HEK293 (cell line): ENCODE results near the gene RILP.
A peak's percentile ranks its signal among the peaks of the same experiment; 100 is the strongest.

Experiments
- CTCF ChIA-PET: fragments of 350-600 bp; formaldehyde crosslinking; extraction: SDS; loops from one replicate; lab custom pipeline; 2021; ENCODE audit warnings: antibody characterized with exemption; lab: Yijun Ruan, JAX
- POLR2A ChIA-PET: fragments of 300-600 bp; formaldehyde crosslinking; extraction: SDS; loops from one replicate; lab custom pipeline; 2020; ENCODE audit warnings: antibody characterized with exemption, inconsistent platforms; lab: Yijun Ruan, JAX
- H3K27ac ChIP-seq: fragments of 200-500 bp; sonication (Bioruptor generic); 2 replicates; pipeline ENCODE4 v1.5.1; 2014; ENCODE audit warnings: low read depth, low read length, control low read depth, inconsistent platforms; ENCODE audit errors: extremely low read depth
- H3K36me3 ChIP-seq, 2 experiments: fragments of 200-500 bp in 1 of 2; sonication (Bioruptor generic) in 1 of 2; 1 replicate in 1 of 2; 2 replicates in 1 of 2; pipeline ENCODE4 v1.5.1; 2014 to 2017; ENCODE audit warnings: inconsistent platforms in 2 of 2, low read length in 2 of 2; ENCODE audit not compliant: control insufficient read depth in 2 of 2, insufficient read depth in 1 of 2
- H3K4me1 ChIP-seq: fragments of 200-500 bp; sonication (Bioruptor generic); 2 replicates; pipeline ENCODE4 v1.5.1; 2014; ENCODE audit warnings: mild to moderate bottlenecking, low read length, inconsistent platforms; ENCODE audit not compliant: control insufficient read depth, insufficient read depth
- H3K4me3 ChIP-seq: 2 replicates; pipeline ENCODE4 v1.5.1; 2011; ENCODE audit warnings: low read depth, mild to moderate bottlenecking, control low read depth, low read length, moderate library complexity
- H3K9me3 ChIP-seq: fragments of 200-500 bp; sonication (Bioruptor generic); 2 replicates; pipeline ENCODE4 v1.5.1; 2014; ENCODE audit warnings: low read depth, low read length, inconsistent platforms; ENCODE audit not compliant: control insufficient read depth, insufficient read depth
- PATZ1 ChIP-seq: fragments of 450-650 bp; formaldehyde crosslinking; IDR thresholded peaks from 2 replicates; pipeline ENCODE4 v1.5.1; 2016; ENCODE audit warnings: missing biosample characterization, missing genetic modification characterization
- ZFP3 ChIP-seq: fragments of 450-650 bp; formaldehyde crosslinking; IDR thresholded peaks from 2 replicates; pipeline ENCODE4 v1.5.1; 2016; ENCODE audit warnings: low read depth, missing biosample characterization, missing genetic modification characterization
- ZNF121 ChIP-seq: fragments of 450-650 bp; formaldehyde crosslinking; IDR thresholded peaks from 2 replicates; pipeline ENCODE4 v1.5.1; 2016; ENCODE audit warnings: missing biosample characterization, missing genetic modification characterization
- ZNF146 ChIP-seq: fragments of 450-650 bp; formaldehyde crosslinking; IDR thresholded peaks from 2 replicates; pipeline ENCODE4 v1.5.1; 2016; ENCODE audit warnings: missing biosample characterization, missing genetic modification characterization
- ZNF362 ChIP-seq: fragments of 450-650 bp; formaldehyde crosslinking; IDR thresholded peaks from 2 replicates; pipeline ENCODE4 v1.5.1; 2016; ENCODE audit warnings: missing biosample characterization, missing genetic modification characterization
- ZNF394 ChIP-seq: fragments of 450-650 bp; formaldehyde crosslinking; IDR thresholded peaks from 2 replicates; pipeline ENCODE4 v1.5.1; 2016; ENCODE audit warnings: missing biosample characterization, missing genetic modification characterization, mild to moderate bottlenecking, moderate library complexity, borderline replicate concordance
- ZNF48 ChIP-seq: fragments of 450-650 bp; formaldehyde crosslinking; IDR thresholded peaks from 2 replicates; pipeline ENCODE4 v1.5.1; 2016; ENCODE audit warnings: missing biosample characterization, missing genetic modification characterization
- ZNF558 ChIP-seq: fragments of 450-650 bp; formaldehyde crosslinking; IDR thresholded peaks from 2 replicates; pipeline ENCODE4 v1.5.1; 2016; ENCODE audit warnings: missing biosample characterization, missing genetic modification characterization
- ZNF585B ChIP-seq: fragments of 450-650 bp; formaldehyde crosslinking; IDR thresholded peaks from 2 replicates; pipeline ENCODE4 v1.5.1; 2016; ENCODE audit warnings: missing biosample characterization, missing genetic modification characterization
- ZNF610 ChIP-seq: fragments of 450-650 bp; formaldehyde crosslinking; IDR thresholded peaks from 2 replicates; pipeline ENCODE4 v1.5.1; 2016; ENCODE audit warnings: missing biosample characterization, missing genetic modification characterization, borderline replicate concordance
- ZNF791 ChIP-seq: fragments of 450-650 bp; formaldehyde crosslinking; IDR thresholded peaks from 2 replicates; pipeline ENCODE4 v1.5.1; 2016; ENCODE audit warnings: missing biosample characterization, missing genetic modification characterization
- ZSCAN16 ChIP-seq: fragments of 450-650 bp; formaldehyde crosslinking; IDR thresholded peaks from 2 replicates; pipeline ENCODE4 v1.5.1; 2016; ENCODE audit warnings: missing biosample characterization, missing genetic modification characterization
- TF ChIP-seq, protein P1 (sequence below): fragments of 450-650 bp; formaldehyde crosslinking; IDR thresholded peaks from 2 replicates; pipeline ENCODE4 v1.5.1; 2016; ENCODE audit warnings: missing biosample characterization, missing genetic modification characterization
- TF ChIP-seq, protein P2 (sequence below): fragments of 450-650 bp; formaldehyde crosslinking; IDR thresholded peaks from 2 replicates; pipeline ENCODE4 v1.5.1; 2016; ENCODE audit warnings: missing biosample characterization, missing genetic modification characterization

The RILP gene

DNA sequence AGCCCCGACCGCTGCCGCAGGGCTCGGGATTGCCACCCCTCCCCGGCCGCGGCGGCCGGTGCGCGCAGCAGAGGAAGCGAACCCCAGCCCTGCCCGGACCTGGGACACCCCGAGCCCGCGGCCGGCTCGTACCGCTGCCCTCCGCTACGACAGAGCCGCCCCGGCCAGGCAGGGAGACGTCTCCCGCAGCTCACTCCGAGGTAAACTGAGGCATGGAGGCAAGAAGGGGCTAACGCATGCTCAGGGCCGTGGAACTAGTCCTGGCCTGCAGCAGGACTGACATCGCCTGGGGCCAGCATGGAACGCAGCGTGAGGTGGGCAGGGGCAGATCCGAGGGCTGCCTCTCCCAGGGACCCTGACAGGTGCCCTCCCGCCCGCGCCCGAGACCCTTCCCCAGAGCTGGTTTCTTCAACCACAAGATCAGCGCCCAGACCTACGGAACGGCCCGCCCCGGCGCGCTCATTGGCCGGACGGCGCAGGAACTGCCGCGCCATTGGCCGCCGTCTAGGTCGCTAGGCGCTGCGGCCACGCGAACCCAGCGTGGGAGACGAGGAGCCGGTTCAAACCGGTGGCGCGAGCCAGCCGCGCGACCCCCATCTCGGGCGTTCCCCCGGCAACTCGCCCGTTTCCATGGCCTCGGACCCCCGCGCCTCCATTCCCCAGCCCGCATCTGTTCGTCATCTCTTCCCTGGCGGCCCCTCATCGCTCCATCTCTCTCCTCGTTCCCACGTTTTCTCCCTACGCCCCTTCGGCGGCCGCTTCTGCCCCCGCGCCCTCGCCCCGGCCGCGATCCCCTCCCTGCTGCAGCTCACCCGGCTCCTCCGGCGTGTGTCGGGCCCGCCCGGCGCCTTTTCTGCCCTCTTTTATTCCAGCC lies 21.4 kb downstream of the RILP start, which contains the start of gene SLC43A2 (continued):
- peak; percentile 98 for TF ChIP-seq PATZ1 (tag by site-specific recombination)
- TF ChIP-seq ZNF121 (tag by site-specific recombination): peak; percentile 78
- no peak; the same call in 1 of the 2 replicates for TF ChIP-seq ZNF585B
- TF ChIP-seq ZNF558: no peak
- TF ChIP-seq ZNF146 (tag by site-specific recombination): peak; percentile 40
- peak; percentile 59 for TF ChIP-seq ZNF394 (tag by site-specific recombination)
- no peak; the same call in 1 of the 2 replicates for TF ChIP-seq ZNF791
- TF ChIP-seq ZNF610 (tag by site-specific recombination): 0 out of 2 replicates have a peak, but pooled peaks have one; percentile 41
- TF ChIP-seq ZFP3: no peak

GRCh38 chr17:1627182-1627981 lies 22.3 kb downstream of the RILP start:
- Histone ChIP-seq H3K4me3 (no peak overlapping the region; the same call in 1 of the 2 replicates), H3K27ac (no peak overlapping the region), H3K9me3 (no peaks in the 10 kb centered on the region), H3K4me1 (no peaks in the 10 kb centered on the region; the same call in 1 of the 2 replicates), H3K36me3 (no peaks in the 10 kb centered on the region)
- TF ChIP-seq ZNF362 (tag by site-specific recombination) (no peak), ZSCAN16 (tag by site-specific recombination) (no peak), ZNF48 (tag by site-specific recombination) (no peak)
- TF ChIP-seq, protein P1, sequence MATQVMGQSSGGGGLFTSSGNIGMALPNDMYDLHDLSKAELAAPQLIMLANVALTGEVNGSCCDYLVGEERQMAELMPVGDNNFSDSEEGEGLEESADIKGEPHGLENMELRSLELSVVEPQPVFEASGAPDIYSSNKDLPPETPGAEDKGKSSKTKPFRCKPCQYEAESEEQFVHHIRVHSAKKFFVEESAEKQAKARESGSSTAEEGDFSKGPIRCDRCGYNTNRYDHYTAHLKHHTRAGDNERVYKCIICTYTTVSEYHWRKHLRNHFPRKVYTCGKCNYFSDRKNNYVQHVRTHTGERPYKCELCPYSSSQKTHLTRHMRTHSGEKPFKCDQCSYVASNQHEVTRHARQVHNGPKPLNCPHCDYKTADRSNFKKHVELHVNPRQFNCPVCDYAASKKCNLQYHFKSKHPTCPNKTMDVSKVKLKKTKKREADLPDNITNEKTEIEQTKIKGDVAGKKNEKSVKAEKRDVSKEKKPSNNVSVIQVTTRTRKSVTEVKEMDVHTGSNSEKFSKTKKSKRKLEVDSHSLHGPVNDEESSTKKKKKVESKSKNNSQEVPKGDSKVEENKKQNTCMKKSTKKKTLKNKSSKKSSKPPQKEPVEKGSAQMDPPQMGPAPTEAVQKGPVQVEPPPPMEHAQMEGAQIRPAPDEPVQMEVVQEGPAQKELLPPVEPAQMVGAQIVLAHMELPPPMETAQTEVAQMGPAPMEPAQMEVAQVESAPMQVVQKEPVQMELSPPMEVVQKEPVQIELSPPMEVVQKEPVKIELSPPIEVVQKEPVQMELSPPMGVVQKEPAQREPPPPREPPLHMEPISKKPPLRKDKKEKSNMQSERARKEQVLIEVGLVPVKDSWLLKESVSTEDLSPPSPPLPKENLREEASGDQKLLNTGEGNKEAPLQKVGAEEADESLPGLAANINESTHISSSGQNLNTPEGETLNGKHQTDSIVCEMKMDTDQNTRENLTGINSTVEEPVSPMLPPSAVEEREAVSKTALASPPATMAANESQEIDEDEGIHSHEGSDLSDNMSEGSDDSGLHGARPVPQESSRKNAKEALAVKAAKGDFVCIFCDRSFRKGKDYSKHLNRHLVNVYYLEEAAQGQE: 0 out of 2 replicates have a peak, but pooled peaks have one; percentile 35
- TF ChIP-seq, protein P2, sequence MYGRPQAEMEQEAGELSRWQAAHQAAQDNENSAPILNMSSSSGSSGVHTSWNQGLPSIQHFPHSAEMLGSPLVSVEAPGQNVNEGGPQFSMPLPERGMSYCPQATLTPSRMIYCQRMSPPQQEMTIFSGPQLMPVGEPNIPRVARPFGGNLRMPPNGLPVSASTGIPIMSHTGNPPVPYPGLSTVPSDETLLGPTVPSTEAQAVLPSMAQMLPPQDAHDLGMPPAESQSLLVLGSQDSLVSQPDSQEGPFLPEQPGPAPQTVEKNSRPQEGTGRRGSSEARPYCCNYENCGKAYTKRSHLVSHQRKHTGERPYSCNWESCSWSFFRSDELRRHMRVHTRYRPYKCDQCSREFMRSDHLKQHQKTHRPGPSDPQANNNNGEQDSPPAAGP (tag by site-specific recombination): no peak
- ChIA-PET POLR2A (interaction anchor here (0.7 to 3.2 kb wide), 15 partner anchors 10 to 368 kb away, joined by 3 to 20 read pairs (median 4); partner anchors contain the start of genes INPP5K, PITPNA and RILP), CTCF (interaction anchor here (1.0 to 1.8 kb wide), 2 partner anchors 9 to 10 kb away, joined by 4 to 7 read pairs; no protein-coding TSS in a partner anchor)
